ENCODE results near the gene SLC15A4.
"Not testable (repeated sequence)": the region's sequence is repeated elsewhere in the genome, so short reads cannot be mapped to it uniquely, and the experiment has no call there.

The SLC15A4 gene

DNA sequence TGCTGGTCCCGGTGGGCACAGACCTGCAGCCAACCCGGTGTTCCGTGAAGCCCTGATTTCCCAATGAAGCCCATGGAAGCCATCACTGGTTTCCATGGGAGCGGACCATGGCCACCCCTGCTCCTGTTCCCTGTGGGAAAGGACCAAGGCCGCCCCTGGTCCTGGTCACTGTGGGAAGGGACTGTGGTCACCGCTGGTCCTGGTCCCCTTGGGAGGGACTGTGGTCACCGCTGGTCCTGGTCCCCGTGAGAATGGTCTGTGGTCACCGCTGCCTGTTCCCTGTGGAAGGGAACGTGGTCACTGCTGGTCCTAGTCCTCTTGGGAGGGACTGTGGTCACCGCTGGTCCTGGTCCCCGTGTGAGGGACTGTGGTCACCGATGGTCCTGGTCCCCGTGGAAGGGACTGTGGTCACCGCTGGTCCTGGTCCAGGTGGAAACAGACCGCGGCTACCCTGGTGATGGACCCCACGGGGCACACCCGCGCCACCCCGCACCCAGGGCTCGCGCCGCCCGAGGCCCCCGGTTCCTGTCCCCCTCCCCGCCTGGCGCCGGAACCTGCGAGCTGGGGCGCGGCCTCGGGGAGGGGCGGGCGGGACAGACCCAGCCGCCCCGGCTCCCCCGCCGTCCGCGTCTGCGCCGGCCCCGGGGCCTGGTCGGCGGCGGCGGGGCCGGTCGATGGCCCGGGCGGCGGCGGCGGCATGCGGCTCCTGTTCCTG is 29.3 kb upstream of the SLC15A4 start, which contains the start of gene GLT1D1:
Gene GLT1D1, plus strand, starts transcription at position 594 of the 715 bp plus-strand sequence. Its CDS starts 104 bp downstream, at position 698.
- no peaks in the 10 kb centered on the region for H3K27me3 ChIP-seq (ENCODE audit: insufficient read depth, low read depth)
- no peak within 1 kb of the TSS for H3K9ac ChIP-seq
- no peaks in the 10 kb centered on the region for H3K36me3 ChIP-seq (ENCODE audit: insufficient read depth)
- no peak within 1 kb of the TSS for H2AFZ ChIP-seq (ENCODE audit: low read depth)
- no peaks in the 10 kb centered on the region for H3K4me1 ChIP-seq (ENCODE audit: low read depth, poor library complexity, severe bottlenecking)
- no peak within 1 kb of the TSS for H3K27ac ChIP-seq
- no peaks in the 10 kb centered on the region for H4K20me1 ChIP-seq (ENCODE audit: insufficient read depth)
- no peak within 1 kb of the TSS for H3K4me2 ChIP-seq
- no peak for TF ChIP-seq CTCF (conservative IDR thresholded peaks at IDR 0.05; ENCODE audit: low read depth, low read length)
- H3K79me2 ChIP-seq (ENCODE audit: insufficient read depth, low read depth): no peaks in the 10 kb centered on the region
- no peak within 1 kb of the TSS for H3K4me3 ChIP-seq (IDR thresholded peaks at IDR 0.05; ENCODE audit: insufficient read depth, low read depth, low read length)

- Histone ChIP-seq H3K79me2 (ENCODE audit: insufficient read depth, low read depth) (no peaks in the 10 kb centered on the region), H3K4me3 (IDR thresholded peaks at IDR 0.05; ENCODE audit: insufficient read depth, low read depth, low read length) (no peak overlapping the region), H3K4me2 (no peak overlapping the region), H3K36me3 (ENCODE audit: insufficient read depth) (no peaks in the 10 kb centered on the region), H3K27ac (no peak overlapping the region), H2AFZ (ENCODE audit: low read depth) (no peak overlapping the region), H4K20me1 (ENCODE audit: insufficient read depth) (no peaks in the 10 kb centered on the region), H3K9ac (no peak overlapping the region), H3K4me1 (ENCODE audit: low read depth, poor library complexity, severe bottlenecking) (no peaks in the 10 kb centered on the region), H3K27me3 (ENCODE audit: insufficient read depth, low read depth) (no peaks in the 10 kb centered on the region)
- TF ChIP-seq CTCF (conservative IDR thresholded peaks at IDR 0.05; ENCODE audit: low read depth, low read length): no peak
Measured at GRCh38 chr12:128852026-128852698, 28.4 kb upstream of the SLC15A4 start.

- not testable (repeated sequence) for H3K36me3 ChIP-seq (ENCODE audit: insufficient read depth); H3K27ac ChIP-seq; H3K9ac ChIP-seq; H3K4me1 ChIP-seq (ENCODE audit: low read depth, poor library complexity, severe bottlenecking); H3K79me2 ChIP-seq (ENCODE audit: insufficient read depth, low read depth); H2AFZ ChIP-seq (ENCODE audit: low read depth); H3K4me2 ChIP-seq; H4K20me1 ChIP-seq (ENCODE audit: insufficient read depth); H3K27me3 ChIP-seq (ENCODE audit: insufficient read depth, low read depth); H3K4me3 ChIP-seq (IDR thresholded peaks at IDR 0.05; ENCODE audit: insufficient read depth, low read depth, low read length)
Measured at GRCh38 chr12:128851429-128851828, 27.7 kb upstream of the SLC15A4 start.

DNA sequence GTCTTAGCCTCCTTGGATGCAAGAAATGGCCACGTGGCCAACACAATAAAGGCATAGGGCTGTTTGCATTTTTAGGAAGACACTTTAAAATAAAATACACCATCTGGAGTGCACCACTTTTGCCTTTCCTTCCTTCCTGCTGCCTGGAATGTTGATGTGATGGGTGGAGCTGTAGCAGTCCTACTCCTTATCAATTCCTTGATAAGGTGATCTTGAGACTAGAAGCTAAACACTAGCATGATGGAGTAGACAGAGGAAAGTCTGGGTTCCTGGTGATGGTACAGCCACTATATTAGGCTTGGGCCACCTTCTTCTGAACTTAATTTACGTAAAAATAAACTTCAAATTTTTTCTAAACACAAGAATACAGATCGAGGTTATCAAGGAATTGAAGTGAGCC is 26.6 kb upstream of the SLC15A4 start:
- no peak for TF ChIP-seq CTCF (conservative IDR thresholded peaks at IDR 0.05; ENCODE audit: low read depth, low read length)
- H3K27me3 ChIP-seq (ENCODE audit: insufficient read depth, low read depth): no peaks in the 10 kb centered on the region
- H3K4me1 ChIP-seq (ENCODE audit: low read depth, poor library complexity, severe bottlenecking): no peaks in the 10 kb centered on the region
- no peak overlapping the region for H3K4me3 ChIP-seq (IDR thresholded peaks at IDR 0.05; ENCODE audit: insufficient read depth, low read depth, low read length)
- no peaks in the 10 kb centered on the region for H3K36me3 ChIP-seq (ENCODE audit: insufficient read depth)
- no peak overlapping the region for H3K4me2 ChIP-seq
- no peak overlapping the region for H3K27ac ChIP-seq
- no peaks in the 10 kb centered on the region for H3K79me2 ChIP-seq (ENCODE audit: insufficient read depth, low read depth)
- no peaks in the 10 kb centered on the region for H4K20me1 ChIP-seq (ENCODE audit: insufficient read depth)
- H2AFZ ChIP-seq (ENCODE audit: low read depth): no peak overlapping the region
- H3K9ac ChIP-seq: no peak overlapping the region

DNA sequence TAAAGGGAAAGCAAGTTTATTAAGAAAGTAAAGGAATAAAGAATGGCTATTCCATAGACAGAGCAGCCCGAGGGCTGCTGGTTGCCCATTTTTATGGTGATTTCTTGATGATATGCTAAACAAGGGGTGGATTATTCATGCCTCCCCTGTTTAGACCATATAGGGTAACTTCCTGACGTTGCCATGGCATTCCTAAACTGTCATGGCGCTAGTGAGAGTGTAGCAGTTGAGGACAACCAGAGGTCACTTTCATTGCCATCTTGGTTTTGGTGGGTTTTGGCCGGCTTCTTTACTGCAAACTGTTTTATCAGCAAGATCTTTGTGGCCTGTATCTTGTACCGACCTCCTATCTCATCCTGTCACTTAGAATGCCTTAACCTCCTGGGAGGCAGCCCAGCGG is 26.0 kb upstream of the SLC15A4 start:
- not testable (repeated sequence) for H3K4me1 ChIP-seq (ENCODE audit: low read depth, poor library complexity, severe bottlenecking); H3K27ac ChIP-seq; H4K20me1 ChIP-seq (ENCODE audit: insufficient read depth); H3K4me3 ChIP-seq (IDR thresholded peaks at IDR 0.05; ENCODE audit: insufficient read depth, low read depth, low read length); H3K9ac ChIP-seq; H3K36me3 ChIP-seq (ENCODE audit: insufficient read depth); H3K27me3 ChIP-seq (ENCODE audit: insufficient read depth, low read depth); H3K79me2 ChIP-seq (ENCODE audit: insufficient read depth, low read depth); H3K4me2 ChIP-seq; H2AFZ ChIP-seq (ENCODE audit: low read depth)
